Fibroblast of the aortic adventitia (primary cell): ENCODE results near the gene SLCO4A1. TPM values are rescaled to one million over a fixed set of nuclear protein-coding genes. Genes with fewer than 3 reads are reported as not detected.

Experiments used
- DNase-seq: peaks from one replicate; pipeline ENCODE4 v3.0.0-alpha.2; 2010; ENCODE audit warnings: low read depth
- H3K4me3 ChIP-seq: 2 replicates; pipeline ENCODE4 v1.5.1; 2011; ENCODE audit warnings: low read depth, mild to moderate bottlenecking, control low read depth, low read length, moderate library complexity
- total RNA-seq: library from RNA; depleted of rRNA; stranded (reverse); fragments of >200 nt; gene quantifications from 2 replicates; pipeline ENCODE4 v1.2.3, GENCODE V29; 2012; ENCODE audit warnings: low replicate concordance
- TF ChIP-seq, protein P1 (sequence below): IDR thresholded peaks from 2 replicates; pipeline ENCODE4 v1.5.1; 2011; ENCODE audit warnings: mild to moderate bottlenecking, low read length, control low read depth, inconsistent platforms; ENCODE audit not compliant: insufficient read depth

Gene SLCO4A1
- total RNA-seq, 1 donor = 0.72 TPM

GRCh38 chr20:62663145-62664018 lies 21.1 kb downstream of the SLCO4A1 start:
- no peak overlapping the region for H3K4me3 ChIP-seq
- TF ChIP-seq, protein P1, sequence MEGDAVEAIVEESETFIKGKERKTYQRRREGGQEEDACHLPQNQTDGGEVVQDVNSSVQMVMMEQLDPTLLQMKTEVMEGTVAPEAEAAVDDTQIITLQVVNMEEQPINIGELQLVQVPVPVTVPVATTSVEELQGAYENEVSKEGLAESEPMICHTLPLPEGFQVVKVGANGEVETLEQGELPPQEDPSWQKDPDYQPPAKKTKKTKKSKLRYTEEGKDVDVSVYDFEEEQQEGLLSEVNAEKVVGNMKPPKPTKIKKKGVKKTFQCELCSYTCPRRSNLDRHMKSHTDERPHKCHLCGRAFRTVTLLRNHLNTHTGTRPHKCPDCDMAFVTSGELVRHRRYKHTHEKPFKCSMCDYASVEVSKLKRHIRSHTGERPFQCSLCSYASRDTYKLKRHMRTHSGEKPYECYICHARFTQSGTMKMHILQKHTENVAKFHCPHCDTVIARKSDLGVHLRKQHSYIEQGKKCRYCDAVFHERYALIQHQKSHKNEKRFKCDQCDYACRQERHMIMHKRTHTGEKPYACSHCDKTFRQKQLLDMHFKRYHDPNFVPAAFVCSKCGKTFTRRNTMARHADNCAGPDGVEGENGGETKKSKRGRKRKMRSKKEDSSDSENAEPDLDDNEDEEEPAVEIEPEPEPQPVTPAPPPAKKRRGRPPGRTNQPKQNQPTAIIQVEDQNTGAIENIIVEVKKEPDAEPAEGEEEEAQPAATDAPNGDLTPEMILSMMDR = no peak
- DNase-seq = no peak

- TF ChIP-seq, protein P1 = no peak
- no peak overlapping the region for H3K4me3 ChIP-seq
Observed at GRCh38 chr20:62664019-62664971, 22.0 kb downstream of the SLCO4A1 start.

GRCh38 chr20:62665153-62665754 lies 23.0 kb downstream of the SLCO4A1 start:
- DNase-seq = no peak
- TF ChIP-seq, protein P1 = no peak

More at GRCh38 chr20:62664019-62664971, 22.0 kb downstream of the SLCO4A1 start:
- no peak for DNase-seq

GRCh38 chr20:62665826-62666735 lies 23.8 kb downstream of the SLCO4A1 start:
- TF ChIP-seq, protein P1 = no peak
- DNase-seq = no peak

More at GRCh38 chr20:62665153-62665754, 23.0 kb downstream of the SLCO4A1 start:
- H3K4me3 ChIP-seq = no peak overlapping the region

GRCh38 chr20:62666736-62667529 lies 24.6 kb downstream of the SLCO4A1 start:
- H3K4me3 ChIP-seq = no peak overlapping the region
- no peak for DNase-seq
- TF ChIP-seq, protein P1 = no peak

More at GRCh38 chr20:62665826-62666735, 23.8 kb downstream of the SLCO4A1 start:
- H3K4me3 ChIP-seq = no peak overlapping the region
